ENCODE data around the gene CUBN.

- TF ChIP-seq CTCF (IDR thresholded peaks at IDR 0.05) (no peak), TCF7L2 (IDR thresholded peaks at IDR 0.05; ENCODE audit: low read depth, low read length) (no peak)
These were observed 182.5 kb downstream of the CUBN start for GRCh38 chr10:16947069-16947468.

Data from Panc1 (cell line).